ENCODE measurements around the gene SLC39A7.
A peak's percentile ranks its signal among the peaks of the same experiment; 100 is the strongest.

The SLC39A7 gene

DNA sequence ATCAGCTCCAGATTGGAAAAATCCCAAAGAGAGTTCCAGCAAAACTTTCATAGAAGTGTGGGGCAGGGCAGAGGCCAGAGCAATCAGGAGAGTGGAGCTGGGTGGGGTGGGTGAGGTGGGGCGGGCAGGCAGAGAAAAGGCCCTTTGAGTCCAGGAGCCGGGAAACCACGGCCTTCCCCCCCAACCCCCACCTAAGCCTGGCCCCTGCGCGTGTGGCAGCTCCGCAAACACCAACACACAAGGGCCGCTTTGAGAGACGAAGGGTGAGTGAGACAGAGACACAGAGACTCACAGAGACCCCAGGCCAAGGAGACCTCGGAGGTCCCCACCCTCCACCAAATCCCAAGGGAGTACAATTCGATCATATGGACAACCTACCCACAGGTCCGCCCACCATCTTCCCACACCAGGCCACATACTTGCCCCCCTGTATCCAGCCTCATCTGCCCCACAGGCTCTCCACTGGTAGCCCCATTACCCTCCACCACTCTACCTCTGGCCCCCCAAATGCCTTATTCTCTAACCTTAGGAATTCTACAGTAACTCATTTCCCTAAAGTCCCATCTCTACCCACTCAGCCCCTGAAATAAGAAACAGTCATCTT lies 10.1 kb upstream of the SLC39A7 start:
- no peak for DNase-seq (ENCODE audit: low spot score)

DNA sequence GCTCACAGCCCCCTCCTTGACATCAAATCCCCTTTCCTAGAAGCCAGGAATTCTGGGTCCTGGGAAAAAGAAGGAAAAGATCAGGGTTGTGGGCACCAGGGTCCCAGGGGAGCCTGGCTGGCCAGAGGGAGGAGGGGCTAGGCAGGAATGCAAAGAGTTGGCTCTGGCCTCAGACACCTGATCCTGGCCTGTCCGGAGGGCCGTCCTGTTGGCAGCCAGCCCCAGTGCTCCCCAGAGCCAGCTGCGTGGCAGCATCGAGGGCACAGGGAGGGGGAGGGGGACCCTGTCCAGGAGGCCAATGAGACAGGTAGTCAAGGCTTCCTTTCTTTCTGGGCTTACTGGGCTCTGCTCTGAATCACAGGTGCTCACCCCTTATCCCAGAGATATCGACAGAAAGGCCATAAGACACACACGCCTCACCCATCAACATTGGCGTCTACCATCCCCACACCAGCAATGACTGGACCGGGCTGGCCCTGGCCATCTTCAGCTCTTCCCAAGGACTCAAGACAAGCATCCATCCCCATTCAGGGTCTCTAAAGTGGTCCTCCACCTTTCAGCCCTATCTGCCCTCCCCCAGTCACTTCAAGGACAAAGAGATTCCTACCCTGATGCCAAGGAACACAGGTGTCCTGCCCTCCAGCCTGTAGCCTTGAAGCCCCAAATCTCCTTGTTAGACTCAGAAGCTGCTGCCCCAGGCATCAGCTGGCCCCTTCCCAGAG lies 9.1 kb upstream of the SLC39A7 start:
- no peak for DNase-seq (ENCODE audit: low spot score)

DNA sequence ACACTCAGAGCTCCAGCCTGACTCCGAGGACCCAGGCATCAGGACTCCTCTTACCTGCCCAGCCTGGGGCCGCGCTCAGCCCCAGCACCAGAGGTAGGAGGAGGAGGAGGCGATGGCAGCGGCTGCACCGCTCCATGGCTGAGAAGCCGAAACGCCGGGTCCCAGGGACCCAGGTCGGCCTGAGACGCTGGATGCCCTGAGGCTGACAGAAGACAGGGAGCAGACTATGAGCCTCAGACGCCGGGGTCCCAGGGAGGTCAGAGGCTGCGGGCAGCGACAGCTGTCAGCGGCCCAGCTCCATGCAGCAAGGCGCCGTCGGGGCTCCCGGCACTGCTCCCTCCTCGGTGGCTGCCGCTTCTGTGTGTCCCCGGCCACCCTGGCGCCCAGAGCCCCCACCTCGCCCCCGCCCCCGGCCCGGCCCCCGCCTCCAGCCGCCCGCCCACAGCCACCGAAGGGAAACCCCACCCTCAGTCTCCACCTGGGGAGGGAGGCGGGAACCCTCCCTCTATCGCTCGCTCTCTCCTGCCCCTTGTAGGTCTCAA lies 8.5 kb upstream of the SLC39A7 start, which contains the start of gene COL11A2:
Gene COL11A2 (minus strand): TSS at position 363 of the 542 bp plus-strand sequence. CDS start 227 bp downstream, at position 136.
- DNase-seq (ENCODE audit: low spot score): no peak

DNA sequence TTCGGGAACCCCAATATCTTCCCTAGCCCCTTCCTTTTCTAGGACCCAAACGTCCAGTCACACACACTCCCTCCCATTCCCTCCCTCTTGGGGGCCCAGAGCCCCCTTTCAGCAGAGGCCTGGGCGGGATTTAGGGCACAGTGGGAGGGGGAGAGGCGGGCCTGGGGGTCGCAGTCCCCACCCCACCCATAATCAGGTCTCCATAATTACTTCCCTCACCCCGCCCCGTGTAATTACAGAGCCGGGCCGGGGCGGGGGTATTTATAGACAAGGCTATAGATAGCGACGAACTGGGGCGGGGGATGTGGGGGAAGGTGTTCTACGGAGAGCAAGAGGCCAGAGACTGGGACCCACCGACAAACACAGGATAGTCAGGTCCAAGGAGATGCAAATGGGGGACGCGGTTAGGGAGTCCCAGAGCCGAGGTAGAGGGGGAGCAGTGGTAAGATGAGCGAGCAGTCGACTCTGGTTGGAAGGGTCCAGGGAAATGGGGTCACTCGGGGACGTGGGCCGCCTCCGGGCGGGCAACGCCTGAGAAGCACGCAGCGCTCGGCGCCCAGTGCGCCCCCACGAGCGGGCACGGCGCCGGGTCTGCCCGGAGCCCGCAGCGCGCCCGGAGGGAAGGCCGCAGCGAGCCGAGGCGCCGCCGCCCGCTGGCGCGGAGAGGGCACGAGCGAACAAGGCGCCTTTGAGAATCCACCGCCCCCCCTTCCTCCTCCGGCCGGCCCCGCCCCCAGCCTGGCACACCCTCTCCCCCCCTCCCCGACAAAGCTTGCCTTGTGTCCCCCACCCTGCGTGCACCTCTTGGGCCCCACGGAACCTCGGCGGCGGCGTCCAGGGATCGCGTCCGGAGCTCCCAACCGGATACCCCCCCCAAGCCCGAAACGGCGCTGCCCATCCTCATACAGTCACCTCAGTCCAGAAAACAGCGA lies 7.7 kb upstream of the SLC39A7 start:
- DNase-seq (ENCODE audit: low spot score): no peak

DNA sequence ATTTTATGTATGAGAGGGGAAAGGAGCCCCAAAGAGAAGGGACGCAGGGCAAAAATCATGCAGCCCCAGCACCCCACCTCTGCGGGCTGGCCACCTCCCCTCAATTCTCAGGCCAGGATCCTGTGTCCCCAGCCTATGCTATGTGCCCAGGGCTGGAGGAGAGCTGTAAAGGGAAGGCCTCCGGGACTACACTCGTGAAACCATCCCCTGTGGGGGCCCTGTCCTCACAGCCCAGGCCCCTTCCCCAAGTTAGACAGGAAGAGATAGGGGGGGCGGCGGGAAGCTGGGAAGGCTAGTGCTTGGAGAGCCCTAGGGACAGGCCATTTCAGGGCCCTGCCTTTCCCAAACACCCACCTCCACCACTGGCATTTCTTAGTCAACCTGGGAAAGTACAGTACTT lies 7.0 kb upstream of the SLC39A7 start:
- no peak for DNase-seq (ENCODE audit: low spot score)

DNA sequence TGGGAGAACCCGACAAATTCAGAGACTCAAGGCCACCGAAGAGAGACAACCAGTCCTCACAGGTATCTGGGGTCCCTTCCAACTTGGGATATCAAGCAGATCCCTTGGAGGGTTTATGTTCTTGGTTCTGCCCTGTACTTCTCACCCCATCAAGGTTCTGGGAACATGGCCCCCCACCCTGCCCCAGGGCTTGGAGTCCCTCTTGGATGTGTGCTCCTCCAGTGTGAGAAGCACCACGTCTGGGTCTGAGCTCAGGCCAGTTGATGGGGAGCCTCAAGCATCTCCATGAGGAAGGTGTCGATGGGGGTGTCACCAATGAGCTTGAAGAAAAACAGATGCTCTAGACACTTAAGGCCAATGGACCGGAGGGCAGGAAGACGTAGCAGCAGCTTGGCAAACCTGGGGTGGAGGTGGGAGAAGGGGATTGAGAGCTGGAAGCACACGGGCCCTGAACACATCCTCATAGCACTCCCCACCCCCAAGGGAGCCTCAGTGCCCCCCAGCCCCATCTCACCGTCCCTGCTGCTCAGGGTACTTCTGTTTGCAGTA lies 6.2 kb upstream of the SLC39A7 start:
- no peak for DNase-seq (ENCODE audit: low spot score)

DNA sequence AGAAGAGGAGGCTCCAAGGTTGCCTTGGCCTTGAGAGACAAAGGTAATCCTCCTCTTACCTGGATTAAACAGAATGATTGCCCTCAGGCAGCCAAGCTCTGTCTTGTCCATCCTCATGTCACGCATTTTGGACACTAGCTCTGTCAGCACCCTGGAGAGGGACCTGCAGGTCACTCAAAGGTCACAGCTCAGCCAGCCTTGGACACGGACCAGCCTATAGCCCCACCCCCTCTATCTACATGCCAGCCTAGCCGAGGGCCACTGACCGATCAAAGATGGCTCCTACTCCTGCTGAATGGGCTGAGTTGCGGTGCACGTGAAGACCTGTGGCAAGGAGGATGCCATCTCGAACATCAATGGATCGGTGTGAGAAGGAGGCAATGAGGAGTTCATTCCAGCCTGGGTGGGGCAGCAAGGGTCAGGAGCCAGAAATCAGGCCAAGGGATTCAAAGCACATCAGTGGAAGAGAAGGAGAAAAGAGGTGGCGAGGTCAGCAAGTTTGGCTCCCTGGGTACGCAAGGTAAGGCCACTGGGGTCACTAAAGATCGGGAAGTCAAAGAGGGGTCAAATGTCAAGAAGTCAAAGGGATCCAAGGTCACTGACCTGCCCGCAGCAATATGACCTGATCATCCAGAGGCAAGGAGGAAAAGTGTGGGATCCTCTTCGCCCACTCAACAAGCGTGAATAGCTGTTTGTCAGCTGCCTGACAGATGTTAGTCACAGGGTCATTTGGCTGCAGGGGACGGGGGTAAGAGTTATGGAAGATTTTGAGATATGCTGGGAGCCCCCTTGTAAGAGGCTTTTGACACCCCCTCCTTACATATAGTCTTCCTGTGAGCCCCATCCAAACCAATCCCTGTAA lies 5.1 kb upstream of the SLC39A7 start:
- no peak for DNase-seq (ENCODE audit: low spot score)

DNA sequence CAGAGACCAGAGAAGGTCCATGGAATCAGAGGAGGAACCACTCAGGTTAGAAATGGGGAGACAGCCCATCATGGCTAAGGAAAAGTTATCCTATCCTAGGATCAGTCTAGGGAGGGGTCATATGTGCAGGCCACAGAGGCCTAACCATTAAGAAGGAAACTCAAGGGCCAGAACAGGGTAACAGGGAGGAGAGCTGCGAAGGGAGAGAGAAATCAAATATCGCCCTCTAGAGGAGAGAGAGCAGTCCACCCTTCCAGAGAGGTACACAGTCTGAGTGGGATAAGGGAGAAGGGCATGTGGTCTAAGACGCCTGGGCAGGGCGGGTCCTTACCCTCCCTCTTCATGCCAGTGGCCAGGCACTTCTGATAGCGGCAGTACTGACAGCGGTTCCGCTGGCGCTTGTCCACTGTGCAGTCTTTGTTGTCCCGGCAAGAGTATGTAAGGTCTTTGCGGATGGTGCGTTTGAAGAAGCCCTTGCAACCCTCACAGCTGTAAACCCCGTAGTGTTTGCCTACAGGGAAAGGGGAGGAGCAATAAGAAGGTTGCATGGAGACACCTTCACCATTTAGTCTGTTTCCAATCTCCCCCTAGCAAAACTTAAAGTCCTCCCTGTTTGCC lies 3.1 kb upstream of the SLC39A7 start:
- peak; percentile 81 for DNase-seq (ENCODE audit: low spot score)

DNA sequence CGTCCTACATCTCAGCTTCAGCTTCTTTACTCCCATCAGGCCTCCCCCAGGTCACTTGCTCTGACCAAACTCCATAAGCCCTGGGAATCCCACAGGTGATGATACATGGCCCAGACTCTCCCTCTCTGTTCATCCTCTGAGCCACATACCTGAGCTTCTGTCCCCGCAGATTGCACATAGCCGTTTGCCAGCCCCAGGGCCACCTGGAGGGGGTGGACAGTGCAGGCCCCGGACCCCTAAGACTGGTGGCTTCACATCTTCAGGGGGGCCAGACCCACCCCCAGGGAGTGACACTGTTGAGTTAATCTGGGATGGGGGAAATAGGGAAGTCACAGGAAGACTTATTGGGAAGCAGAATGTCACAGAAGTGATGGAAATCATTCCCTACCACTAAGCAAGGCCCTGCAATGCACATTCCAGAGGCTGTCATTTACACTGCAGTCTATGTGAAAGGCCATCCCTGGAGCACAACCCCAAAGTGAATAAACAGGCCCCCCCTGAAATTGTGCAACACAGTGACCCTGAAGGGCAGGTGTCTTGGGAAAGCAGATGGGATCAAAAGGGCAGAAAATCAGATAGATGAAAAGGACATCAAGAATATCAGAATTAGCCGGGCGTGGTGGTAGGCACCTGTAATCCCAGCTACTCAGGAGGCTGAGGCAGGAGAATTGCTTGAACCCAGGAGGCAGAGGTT lies 2.4 kb upstream of the SLC39A7 start:
- no peak for DNase-seq (ENCODE audit: low spot score)

DNA sequence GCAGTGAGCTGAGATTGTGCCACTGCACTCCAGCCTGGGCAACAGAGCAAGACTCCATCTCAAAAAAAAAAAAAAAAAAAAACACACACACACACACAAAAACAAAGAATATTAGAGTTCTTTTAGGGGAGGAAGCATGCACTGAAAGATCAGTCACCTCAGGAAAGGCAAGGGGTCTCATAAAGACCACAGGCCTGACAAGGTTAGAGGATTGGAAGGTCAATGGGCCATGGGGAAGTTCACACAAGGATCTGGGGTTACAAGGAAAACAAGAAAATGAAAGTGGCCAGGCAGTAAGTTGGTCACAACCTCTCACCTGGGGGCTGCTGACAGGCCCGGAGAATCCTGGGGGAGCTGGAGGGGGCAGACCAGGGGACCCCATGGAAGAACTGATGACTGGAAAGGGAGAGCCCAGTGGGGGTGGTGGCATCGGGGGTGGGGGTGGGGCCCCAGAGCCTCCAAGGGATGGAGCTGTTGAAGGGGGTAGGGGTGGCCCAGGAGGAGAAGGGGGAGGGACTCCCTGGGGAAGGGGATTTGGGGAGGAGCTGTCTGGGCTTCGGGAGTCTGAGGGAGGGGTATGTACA lies 1.7 kb upstream of the SLC39A7 start:
- no peak for DNase-seq (ENCODE audit: low spot score)

DNA sequence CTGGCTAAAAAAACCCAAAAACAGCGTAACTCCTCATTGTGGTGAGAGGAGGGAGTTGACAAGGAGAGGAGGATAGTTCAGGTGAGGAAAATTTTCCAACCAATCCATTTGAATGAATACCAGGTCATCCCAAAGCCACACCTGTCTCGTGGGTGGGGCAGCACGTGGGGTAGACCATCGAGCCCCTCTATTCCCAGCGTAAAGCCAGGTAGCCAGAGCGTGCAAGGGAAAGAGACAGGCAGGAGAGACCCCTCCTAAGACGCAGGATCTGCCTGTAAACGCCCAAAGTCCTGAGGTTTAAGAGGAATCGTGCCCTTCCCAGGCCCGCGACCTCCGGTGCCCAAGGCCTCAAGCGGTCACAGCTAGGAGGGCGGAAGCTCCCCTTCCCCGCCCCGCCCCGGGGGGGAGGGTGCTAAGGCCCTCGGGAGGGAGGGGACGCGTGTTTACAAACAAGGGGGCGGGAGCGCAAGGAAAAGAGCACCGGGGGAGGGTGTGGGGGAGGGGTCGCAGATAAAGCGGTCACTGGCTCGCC lies 914 bp upstream of the SLC39A7 start:
- DNase-seq (ENCODE audit: low spot score): peak; percentile 89

DNA sequence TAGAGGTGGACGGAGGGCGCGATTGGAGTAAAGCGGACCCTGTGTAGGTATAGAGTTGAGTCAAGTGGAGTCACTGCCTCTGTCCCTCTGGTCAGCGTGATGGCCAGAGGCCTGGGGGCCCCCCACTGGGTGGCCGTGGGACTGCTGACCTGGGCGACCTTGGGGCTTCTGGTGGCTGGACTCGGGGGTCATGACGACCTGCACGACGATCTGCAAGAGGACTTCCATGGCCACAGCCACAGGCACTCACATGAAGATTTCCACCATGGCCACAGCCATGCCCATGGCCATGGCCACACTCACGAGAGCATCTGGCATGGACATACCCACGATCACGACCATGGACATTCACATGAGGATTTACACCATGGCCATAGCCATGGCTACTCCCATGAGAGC lies 479 bp downstream of the SLC39A7 start:
- no peak for DNase-seq (ENCODE audit: low spot score)

DNA sequence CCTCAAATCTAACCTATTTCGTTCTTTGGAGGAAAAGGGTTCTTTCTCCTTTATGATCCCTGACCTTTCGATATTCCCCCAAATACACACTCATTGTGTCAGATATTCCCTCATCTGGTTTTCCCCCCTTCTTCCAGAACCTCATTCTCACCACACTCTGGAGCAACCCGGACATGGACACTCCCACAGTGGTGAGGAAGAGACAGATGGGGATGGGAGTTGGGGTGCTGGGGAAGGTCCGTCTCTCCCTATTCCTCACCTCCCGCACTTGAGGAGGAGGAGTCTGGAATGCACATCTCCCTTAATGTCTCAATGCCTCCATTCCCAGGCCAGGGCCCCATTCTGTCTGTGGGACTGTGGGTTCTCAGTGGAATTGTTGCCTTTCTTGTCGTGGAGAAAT lies 1.3 kb downstream of the SLC39A7 start:
- DNase-seq (ENCODE audit: low spot score): no peak

DNA sequence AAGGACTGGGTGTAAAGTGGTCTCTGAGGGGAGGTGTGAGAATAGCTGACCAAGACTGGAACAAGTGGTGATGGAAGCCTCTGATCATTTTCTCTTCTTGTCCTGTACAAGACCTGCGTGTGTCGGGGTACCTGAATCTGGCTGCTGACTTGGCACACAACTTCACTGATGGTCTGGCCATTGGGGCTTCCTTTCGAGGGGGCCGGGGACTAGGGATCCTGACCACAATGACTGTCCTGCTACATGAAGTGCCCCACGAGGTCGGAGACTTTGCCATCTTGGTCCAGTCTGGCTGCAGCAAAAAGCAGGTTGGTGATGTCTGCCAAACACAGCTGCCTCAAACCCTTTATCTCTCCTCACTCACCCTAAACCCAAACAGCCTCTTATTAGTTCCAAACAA lies 2.1 kb downstream of the SLC39A7 start:
- DNase-seq (ENCODE audit: low spot score): no peak

DNA sequence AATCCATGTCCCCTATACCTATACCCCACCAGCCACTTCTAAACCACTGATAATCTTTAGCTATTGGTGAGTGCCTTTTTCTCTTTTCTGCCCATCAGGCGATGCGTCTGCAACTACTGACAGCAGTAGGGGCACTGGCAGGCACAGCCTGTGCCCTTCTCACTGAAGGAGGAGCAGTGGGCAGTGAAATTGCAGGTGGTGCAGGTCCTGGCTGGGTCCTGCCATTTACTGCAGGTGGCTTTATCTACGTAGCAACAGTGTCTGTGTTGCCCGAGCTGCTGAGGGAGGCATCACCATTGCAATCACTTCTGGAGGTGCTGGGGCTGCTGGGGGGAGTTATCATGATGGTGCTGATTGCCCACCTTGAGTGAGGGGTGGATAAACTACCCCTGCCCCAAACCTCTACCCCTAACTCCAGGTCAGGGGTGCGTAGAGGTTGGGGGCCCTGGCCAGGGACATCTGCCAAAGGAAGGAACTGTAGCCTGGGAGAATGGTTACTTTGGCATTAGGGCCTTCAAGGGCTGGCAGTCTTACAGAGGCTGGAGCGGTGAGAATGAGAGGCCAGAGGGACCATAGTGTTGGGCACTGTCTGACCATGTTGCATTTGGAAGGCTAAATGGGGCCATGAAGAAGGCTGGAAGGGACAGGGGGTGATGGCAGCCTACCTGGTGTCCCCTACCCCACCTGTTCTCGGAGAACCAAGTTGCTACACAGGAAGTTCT lies 2.9 kb downstream of the SLC39A7 start:
- DNase-seq (ENCODE audit: low spot score): no peak

DNA sequence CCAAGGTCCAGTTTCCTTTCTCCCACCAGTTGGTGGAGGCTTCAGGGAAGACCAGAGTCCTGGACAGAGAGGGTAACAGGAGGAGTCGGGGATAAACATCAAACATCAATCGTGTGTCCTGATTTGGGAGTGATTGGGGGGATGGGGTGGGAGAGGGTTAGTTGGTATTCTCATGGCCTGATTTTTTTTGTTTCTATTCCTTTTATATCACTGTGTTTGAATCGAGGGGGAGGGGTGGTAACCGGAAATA lies 3.4 kb downstream of the SLC39A7 start:
- no peak for DNase-seq (ENCODE audit: low spot score)

DNA sequence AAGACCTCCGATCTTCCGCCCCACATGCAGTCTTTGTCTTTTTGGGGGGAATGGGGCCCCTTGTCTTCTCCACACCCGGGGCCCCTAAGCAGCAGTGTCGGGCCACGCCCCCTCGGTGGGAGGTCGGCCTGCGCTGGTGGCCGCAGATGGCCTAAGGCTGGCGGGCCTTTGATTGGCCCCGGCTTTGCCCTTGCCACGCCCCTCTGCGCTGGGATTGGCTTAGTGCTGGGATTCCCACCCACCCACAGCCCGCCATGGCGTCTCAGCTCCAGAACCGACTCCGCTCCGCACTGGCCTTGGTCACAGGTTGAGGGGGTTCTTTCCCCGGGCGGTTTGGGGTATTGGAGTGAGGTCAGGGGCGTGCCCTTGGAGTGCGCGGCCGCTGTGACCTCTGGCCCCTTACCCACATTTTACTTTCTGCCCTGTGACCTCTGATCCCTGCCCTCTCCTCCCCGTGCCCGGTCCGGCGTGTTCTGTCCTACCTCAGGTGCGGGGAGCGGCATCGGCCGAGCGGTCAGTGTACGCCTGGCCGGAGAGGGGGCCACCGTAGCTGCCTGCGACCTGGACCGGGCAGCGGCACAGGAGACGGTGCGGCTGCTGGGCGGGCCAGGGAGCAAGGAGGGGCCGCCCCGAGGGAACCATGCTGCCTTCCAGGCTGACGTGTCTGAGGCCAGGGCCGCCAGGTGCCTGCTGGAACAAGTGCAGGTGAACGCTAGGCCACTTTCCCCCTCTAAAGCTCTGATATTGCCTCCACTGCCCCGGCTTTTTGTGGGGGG lies 3.9 kb downstream of the SLC39A7 start, which contains the start of gene HSD17B8:
Gene HSD17B8 (plus strand): TSS at position 241 of the 776 bp plus-strand sequence. CDS start 14 bp downstream, at position 255.
- DNase-seq (ENCODE audit: low spot score): peak; percentile 95

Data from NAMALWA (cell line).